Smooth muscle cell (in vitro differentiated cells): Measurements from ENCODE around the gene SMIM35. TPM values are rescaled to one million over a fixed set of nuclear protein-coding genes. Genes with fewer than 3 reads are reported as not detected.
"Not testable (repeated sequence)": the region's sequence is repeated elsewhere in the genome, so short reads cannot be mapped to it uniquely, and the experiment has no call there.

ENCODE experiments used
- DNase-seq: peaks from one replicate; lab custom pipeline; 2025; ENCODE audit not compliant: unreplicated experiment; lab: John Stamatoyannopoulos, UW
- H2AFZ ChIP-seq: fragments of 200-600 bp; sonication (generic); 2 replicates; pipeline ENCODE4 v1.6.0; 2016; ENCODE audit warnings: antibody characterized with exemption, low read depth, mild to moderate bottlenecking
- H3F3A ChIP-seq: fragments of 200-600 bp; sonication (generic); 2 replicates; pipeline ENCODE4 v1.6.0; 2017; ENCODE audit warnings: antibody characterized with exemption, low read depth
- H3K27ac ChIP-seq: fragments of 200-600 bp; sonication (generic); 2 replicates; pipeline ENCODE4 v1.5.1; 2016; ENCODE audit warnings: low read depth, mild to moderate bottlenecking
- H3K27me3 ChIP-seq: fragments of 200-600 bp; sonication (generic); 2 replicates; pipeline ENCODE4 v1.6.1; 2016; ENCODE audit warnings: low read depth, mild to moderate bottlenecking
- H3K36me3 ChIP-seq: fragments of 200-600 bp; sonication (generic); 2 replicates; pipeline ENCODE4 v1.5.1; 2016; ENCODE audit warnings: low read depth
- H3K4me1 ChIP-seq: fragments of 200-600 bp; sonication (generic); 2 replicates; pipeline ENCODE4 v1.5.1; 2016; ENCODE audit warnings: low read depth
- H3K4me2 ChIP-seq: fragments of 200-600 bp; sonication (generic); 2 replicates; pipeline ENCODE4 v1.6.0; 2016; ENCODE audit warnings: mild to moderate bottlenecking
- H3K4me3 ChIP-seq: fragments of 200-600 bp; sonication (generic); 2 replicates; pipeline ENCODE4 v1.5.1; 2016; ENCODE audit warnings: mild to moderate bottlenecking
- H3K79me2 ChIP-seq: fragments of 200-600 bp; sonication (generic); 2 replicates; pipeline ENCODE4 v1.6.0; 2016; ENCODE audit warnings: low read depth, mild to moderate bottlenecking
- H3K9ac ChIP-seq: fragments of 200-600 bp; sonication (generic); 2 replicates; pipeline ENCODE4 v1.6.0; 2016; ENCODE audit warnings: low read depth
- H3K9me3 ChIP-seq: fragments of 200-600 bp; sonication (generic); replicated peaks from 2 replicates; pipeline ENCODE4 v1.5.1; 2016; ENCODE audit warnings: low read depth
- H4K20me1 ChIP-seq: fragments of 200-600 bp; sonication (generic); 2 replicates; pipeline ENCODE4 v1.6.0; 2016; ENCODE audit warnings: low read depth
- WGBS: methylation state at CpG from one replicate; pipeline ENCODE4 v1.1.7; 2016; ENCODE audit warnings: low lambda C conversion rate; 5-methylcytosine and 5-hydroxymethylcytosine counted together
- polyA plus RNA-seq: library from polyadenylated mRNA; unstranded; fragments of >200 nt; fragmentation: Nextera tagmentation; extraction: Ambion mirVana; gene quantifications from 2 replicates; pipeline ENCODE4 v1.2.1, GENCODE V29; 2016
- total RNA-seq: library from RNA; depleted of rRNA; stranded (reverse); fragments of >200 nt; gene quantifications from 2 replicates; pipeline ENCODE4 v1.2.3, GENCODE V29; 2014
- TF ChIP-seq, protein P1 (sequence below): fragments of 200-600 bp; sonication (generic); IDR thresholded peaks from 2 replicates; pipeline ENCODE4 v1.5.1; 2017; ENCODE audit warnings: borderline replicate concordance, mild to moderate bottlenecking, antibody characterized with exemption; ENCODE audit not compliant: insufficient read depth, poor library complexity, severe bottlenecking

The SMIM35 gene
- total and polyA plus RNA-seq, 2 experiments from 2014 or later, result not detected

GRCh38 chr11:118009864-118010737 is 76.7 kb downstream of the SMIM35 start:
- WGBS, result 88% methylated on average over 9 of the region's 9 CpGs
- H3K4me2 ChIP-seq, result no peak overlapping the region

GRCh38 chr11:118008271-118008911 is 78.4 kb downstream of the SMIM35 start:
- Histone ChIP-seq H3K27ac (no peak overlapping the region), H3K4me2 (no peak overlapping the region), H3K4me3 (no peak overlapping the region), H2AFZ (no peak overlapping the region), H4K20me1 (no peaks in the 10 kb centered on the region), H3K9me3 (no peaks in the 10 kb centered on the region), H3K79me2 (no peaks in the 10 kb centered on the region), H3F3A (no peaks in the 10 kb centered on the region), H3K9ac (no peak overlapping the region), H3K4me1 (no peaks in the 10 kb centered on the region), H3K27me3 (peaks cover 9% of the 10 kb centered on the region), H3K36me3 (no peaks in the 10 kb centered on the region)
- WGBS, result 86% methylated on average over 4 of the region's 4 CpGs
- TF ChIP-seq, protein P1, sequence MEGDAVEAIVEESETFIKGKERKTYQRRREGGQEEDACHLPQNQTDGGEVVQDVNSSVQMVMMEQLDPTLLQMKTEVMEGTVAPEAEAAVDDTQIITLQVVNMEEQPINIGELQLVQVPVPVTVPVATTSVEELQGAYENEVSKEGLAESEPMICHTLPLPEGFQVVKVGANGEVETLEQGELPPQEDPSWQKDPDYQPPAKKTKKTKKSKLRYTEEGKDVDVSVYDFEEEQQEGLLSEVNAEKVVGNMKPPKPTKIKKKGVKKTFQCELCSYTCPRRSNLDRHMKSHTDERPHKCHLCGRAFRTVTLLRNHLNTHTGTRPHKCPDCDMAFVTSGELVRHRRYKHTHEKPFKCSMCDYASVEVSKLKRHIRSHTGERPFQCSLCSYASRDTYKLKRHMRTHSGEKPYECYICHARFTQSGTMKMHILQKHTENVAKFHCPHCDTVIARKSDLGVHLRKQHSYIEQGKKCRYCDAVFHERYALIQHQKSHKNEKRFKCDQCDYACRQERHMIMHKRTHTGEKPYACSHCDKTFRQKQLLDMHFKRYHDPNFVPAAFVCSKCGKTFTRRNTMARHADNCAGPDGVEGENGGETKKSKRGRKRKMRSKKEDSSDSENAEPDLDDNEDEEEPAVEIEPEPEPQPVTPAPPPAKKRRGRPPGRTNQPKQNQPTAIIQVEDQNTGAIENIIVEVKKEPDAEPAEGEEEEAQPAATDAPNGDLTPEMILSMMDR, result no peak
- DNase-seq, result no peak

More at GRCh38 chr11:118009864-118010737, 76.7 kb downstream of the SMIM35 start:
- H2AFZ ChIP-seq, result no peak overlapping the region
- DNase-seq, result no peak
- no peaks in the 10 kb centered on the region for H3K4me1 ChIP-seq
- no peak overlapping the region for H3K9ac ChIP-seq
- H3K9me3 ChIP-seq, result no peaks in the 10 kb centered on the region
- H3K27me3 ChIP-seq, result peaks cover 9% of the 10 kb centered on the region
- H3K79me2 ChIP-seq, result no peaks in the 10 kb centered on the region
- no peaks in the 10 kb centered on the region for H3K36me3 ChIP-seq
- H3K27ac ChIP-seq, result no peak overlapping the region
- H4K20me1 ChIP-seq, result no peaks in the 10 kb centered on the region
- no peak overlapping the region for H3K4me3 ChIP-seq
- TF ChIP-seq, protein P1, result no peak
- H3F3A ChIP-seq, result no peaks in the 10 kb centered on the region

- not testable (repeated sequence) for H3F3A ChIP-seq, H3K9me3 ChIP-seq
- WGBS, result 94% methylated on average over 11 of the region's 11 CpGs
These were observed 79.0 kb downstream of the SMIM35 start for GRCh38 chr11:118007563-118008270.

DNA sequence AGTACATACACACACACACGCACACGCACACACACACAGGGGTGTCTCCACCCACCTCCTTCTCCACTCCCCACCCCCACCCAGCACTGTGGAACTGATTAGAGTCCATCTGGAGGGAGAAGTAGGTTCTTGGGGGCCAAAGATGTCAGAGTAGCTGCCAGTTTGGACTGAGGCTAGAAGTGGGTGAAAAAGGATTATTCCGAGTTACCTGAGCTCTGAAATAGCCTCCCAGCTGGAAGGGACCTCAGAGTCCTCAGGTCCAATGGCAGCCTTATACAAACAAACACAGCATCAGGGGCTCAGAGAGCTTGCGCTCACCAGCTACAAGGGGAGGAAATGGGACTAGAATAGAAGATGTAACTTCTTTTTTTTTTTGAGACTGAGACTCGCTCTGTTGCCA is 79.7 kb downstream of the SMIM35 start:
- Histone ChIP-seq H3K27ac (no peak overlapping the region), H3K9ac (no peak overlapping the region), H3F3A (no peaks in the 10 kb centered on the region), H3K9me3 (no peaks in the 10 kb centered on the region), H4K20me1 (no peaks in the 10 kb centered on the region), H3K4me1 (peaks cover 11% of the 10 kb centered on the region), H2AFZ (no peak overlapping the region), H3K4me2 (no peak overlapping the region), H3K36me3 (no peaks in the 10 kb centered on the region), H3K79me2 (no peaks in the 10 kb centered on the region), H3K4me3 (no peak overlapping the region), H3K27me3 (peaks cover 9% of the 10 kb centered on the region)
- TF ChIP-seq, protein P1, result no peak
- no peak for DNase-seq
- WGBS, result 92% methylated on average over 5 of the region's 5 CpGs

More at GRCh38 chr11:118007563-118008270, 79.0 kb downstream of the SMIM35 start:
- H3K27me3 ChIP-seq, H3K36me3 ChIP-seq, H3K79me2 ChIP-seq, H3K4me1 ChIP-seq, H3K4me2 ChIP-seq, H4K20me1 ChIP-seq, H3K27ac ChIP-seq, H3K4me3 ChIP-seq, H3K9ac ChIP-seq, DNase-seq, H2AFZ ChIP-seq: not testable (repeated sequence)
